DMS 273 (cell line): ENCODE data around the gene RFX2.
"Not testable (repeated sequence)": the region's sequence is repeated elsewhere in the genome, so short reads cannot be mapped to it uniquely, and the experiment has no call there.

Source experiments
- DNase-seq: peaks from one replicate; lab custom pipeline; 2025; ENCODE audit not compliant: unreplicated experiment; lab: John Stamatoyannopoulos, UW

RFX2 gene

DNA sequence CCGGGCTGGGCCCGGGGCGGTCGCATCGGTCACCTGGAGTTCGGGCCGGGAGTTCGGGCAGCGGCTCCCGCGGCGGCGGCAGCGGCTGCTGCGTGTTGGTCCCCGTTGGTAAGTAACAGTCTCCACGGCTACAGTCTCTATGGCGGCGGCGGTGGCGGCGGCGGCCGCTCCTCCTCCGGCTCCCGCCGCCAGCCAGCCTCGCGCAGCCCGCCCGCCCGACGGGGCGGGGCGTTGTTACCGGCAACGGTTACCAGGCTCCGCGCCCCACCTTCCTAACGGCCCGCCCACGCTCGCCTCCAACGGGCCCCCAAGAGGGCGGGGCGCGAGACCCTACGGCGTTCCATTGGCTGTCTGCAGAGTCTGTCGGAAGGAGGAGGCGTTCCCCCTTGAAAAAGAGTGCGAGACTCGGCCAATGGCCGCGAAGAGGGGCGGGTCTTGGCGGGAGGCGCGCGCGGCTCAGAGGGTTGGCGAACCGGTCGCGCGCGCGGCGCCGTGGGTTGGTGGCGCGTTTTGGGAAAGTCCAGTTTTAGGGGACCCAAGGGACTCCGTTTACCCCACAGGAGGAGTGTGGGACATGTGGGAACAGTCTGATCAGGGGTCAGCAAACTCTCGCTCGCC is at the start of gene RFX2:
Gene RFX2, minus strand, starts transcription at position 141 of the 618 bp plus-strand sequence. CDS start 63,004 bp downstream, outside the sequence.
- DNase-seq = peak; percentile 100

DNA sequence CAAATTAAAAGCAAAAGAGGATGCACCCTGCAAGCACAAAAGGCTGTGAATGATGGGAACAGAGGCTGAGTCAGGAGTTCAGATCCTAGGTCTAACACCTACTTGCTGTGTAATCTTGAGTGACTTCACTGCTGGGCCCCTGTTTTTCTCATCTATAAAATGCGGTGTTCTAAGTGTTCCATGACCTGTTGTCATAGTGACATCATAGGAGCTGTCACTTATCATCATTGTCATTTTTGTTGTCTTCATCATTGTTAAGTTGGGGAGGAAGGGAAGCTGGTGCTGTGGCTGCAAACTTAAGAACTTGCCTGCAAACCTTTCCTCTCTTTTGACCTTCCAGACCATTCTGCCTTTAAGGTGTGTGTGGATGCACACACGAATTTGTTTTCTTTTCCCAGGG is 45.7 kb upstream of the RFX2 start:
- DNase-seq = no peak

DNA sequence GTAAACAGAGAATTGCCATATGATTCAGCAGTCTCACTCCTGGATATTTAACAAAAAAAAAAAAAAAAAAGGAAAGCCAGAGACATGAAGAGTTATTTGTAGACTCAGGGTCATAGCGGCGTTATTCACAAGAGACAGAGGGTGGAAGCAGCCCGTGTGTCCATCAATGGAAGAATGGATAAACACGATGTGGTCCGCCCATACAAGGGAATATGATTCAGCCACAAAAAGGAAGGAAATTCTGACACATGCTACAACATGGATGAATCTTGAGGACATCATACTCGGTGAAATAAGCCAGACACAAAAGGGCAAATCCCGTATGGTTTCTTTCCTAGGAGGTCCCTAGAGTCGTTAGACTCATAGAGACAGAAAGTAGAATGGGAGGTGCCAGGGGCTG is 40.0 kb upstream of the RFX2 start:
- DNase-seq = no peak

DNA sequence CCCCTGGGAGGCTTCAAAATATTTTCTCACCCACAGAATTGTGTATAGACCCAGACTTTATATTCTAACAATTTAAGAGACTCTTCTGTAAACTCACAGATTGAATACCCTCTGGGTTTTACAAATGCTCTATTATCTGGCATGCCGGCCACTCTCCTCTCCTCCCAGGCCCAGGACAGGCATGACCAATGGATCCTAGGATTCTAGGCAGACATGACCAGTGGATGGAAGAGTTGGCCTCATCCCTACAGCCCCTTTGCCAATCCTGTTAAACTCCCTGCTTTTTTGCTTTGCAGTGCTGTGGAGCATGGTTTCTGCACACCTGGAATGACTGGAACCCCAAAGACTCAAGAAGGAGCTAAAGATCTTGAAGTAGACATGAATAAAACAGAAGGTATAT is 30.9 kb upstream of the RFX2 start:
- DNase-seq = no peak

DNA sequence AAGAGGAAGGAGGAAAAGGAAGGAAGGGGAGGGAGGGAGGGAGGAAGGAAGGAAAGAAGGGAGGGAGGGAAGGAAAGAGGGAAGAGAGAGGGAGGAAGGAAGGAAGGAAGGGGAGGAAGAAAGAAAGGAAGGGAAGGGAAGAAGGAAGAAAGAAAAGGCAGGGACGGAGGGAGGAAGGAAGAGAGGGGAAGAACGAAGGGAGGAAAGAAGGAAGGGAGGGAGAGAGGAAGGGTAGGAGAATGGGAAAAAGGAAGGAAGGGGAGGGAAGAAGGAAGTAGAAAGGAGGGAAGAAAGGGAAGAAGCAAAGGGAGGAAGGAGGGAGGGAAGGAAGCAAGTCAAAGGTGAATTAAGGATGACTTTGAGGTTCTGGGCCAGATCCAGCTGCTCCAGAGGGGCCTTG is 28.2 kb upstream of the RFX2 start:
- no peak for DNase-seq

DNA sequence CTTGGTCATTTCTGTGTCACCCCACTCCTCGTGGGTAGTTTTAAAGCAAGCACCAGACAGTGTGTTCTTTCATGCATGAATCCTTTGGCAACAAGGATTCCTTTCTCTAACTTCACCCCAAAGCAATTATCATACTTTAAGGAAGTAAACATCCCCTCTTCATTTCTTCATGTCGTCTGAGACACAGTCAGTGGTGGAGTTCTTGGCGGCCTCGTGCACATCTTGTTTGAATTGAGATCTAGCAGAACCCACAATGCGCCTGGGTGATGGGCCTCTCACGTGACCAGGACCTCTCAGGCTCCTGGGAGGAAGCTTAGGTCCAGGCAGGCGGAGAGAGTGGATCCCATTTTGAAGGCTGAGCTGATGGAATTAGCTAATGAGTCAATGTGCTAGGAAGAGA is 27.8 kb upstream of the RFX2 start:
- no peak for DNase-seq

DNA sequence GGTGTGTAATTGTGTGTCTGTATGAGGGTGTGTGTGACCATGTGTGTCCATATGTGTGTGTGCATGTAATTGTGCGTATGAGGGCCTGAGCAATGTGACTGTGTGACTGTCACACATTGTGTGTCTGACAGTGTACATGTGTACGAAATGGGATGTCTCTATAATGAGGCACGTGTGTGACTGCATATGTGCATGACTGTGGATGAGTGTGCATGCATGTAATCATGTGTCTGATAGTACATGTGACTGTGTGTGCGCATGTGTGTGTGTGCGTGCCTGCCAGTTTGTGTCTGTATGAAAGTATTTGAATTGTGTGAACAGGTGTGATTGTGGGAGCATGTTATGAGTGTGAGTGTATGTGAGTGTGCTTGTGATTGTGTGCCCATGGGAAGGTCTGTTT is 22.9 kb upstream of the RFX2 start:
- DNase-seq = no peak

DNA sequence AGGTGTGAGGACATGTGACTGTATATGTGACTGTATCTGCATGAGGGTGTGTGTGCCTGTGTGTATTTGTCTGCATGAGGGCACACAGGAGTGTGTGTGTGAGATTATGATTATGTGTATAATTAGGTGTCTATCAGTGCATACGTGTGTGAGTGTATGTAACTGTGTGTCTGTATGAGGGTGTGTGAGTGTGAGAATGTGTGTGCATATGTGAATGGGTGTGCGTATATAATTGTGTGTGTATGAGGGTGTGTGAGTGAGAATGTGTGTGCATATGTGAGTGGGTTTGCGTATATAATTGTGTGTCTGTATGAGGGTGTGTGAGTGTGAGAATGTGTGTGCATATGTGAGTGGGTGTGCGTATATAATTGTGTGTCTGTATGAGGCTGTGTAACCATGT is 22.2 kb upstream of the RFX2 start:
- DNase-seq = no peak

DNA sequence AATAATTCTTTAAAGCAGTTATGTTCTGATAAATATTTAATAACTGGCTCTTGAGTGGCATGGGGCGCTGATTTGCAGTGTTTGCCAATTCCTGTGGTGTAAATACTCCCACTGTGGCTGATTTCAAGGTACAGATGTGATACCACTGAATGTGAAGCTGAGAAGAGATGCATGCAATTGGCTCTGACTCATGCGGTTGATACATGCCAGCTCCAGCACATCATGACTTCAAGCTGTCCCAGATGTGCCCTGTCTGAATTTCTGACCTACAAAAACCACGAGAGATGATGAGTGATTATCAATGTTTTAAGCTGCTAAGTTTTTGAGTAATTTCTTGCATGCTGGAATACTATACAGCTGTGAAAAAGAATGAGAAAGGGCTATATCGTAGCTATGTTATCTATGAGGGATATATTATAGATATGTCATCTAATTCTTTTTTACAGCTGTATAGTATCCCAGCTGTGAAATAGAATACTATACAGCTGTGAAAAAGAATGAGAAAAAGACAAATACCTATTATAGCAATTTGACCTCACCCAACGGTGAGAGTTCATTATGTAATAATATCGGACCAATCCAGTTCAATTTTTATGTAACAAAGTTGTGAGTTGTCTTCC is 17.5 kb upstream of the RFX2 start:
- DNase-seq = no peak

DNA sequence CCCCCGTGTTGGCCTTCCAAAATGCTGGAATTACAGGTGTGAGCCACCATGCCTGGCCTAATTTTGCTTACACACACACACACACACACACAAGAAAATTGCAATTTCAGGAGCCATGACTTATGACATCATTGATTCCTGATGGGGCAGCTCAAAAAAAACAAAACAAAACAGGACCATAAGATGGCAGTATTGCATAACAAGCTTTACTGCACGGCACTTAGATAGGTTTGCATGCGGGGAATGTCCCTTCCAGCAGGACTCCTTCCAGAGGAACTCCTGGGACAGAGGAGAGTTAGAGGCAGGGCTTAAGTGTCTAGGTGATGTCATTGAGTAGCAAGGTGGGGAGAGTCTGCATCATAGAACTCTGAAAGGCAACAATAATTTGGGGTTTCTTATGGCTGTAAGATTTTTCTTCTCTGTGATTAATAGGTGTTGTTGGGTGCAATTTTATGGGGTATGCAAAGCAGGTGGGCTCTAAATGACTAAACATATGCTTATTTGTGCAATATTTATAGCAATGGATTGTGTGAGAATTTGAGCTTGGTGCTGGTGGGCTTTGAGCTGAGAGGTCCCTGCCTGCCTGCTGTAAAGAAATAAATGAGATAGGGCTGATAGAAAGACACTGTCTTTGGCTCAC is 16.2 kb upstream of the RFX2 start:
- peak; percentile 90 for DNase-seq

DNA sequence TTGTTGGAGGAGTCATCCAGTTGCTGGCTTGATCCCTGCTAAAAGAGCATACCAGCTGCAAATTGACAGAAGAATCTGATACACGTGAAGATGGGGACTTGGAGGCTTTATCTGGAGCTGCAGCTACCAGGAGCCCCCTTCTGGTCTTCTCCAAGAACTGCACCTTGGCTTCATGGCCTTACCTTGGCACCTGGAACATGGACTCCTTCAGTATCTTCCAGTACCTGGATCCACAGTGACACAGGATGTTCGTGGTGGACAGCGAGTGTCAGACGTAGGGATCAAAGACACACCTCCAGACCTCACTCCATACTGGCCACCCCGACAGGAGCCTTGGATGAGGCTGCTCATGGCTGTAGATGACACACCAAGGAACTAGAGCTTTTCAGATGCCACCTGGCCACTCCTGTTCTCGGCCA is 15.3 kb upstream of the RFX2 start:
- peak; percentile 90 for DNase-seq

DNA sequence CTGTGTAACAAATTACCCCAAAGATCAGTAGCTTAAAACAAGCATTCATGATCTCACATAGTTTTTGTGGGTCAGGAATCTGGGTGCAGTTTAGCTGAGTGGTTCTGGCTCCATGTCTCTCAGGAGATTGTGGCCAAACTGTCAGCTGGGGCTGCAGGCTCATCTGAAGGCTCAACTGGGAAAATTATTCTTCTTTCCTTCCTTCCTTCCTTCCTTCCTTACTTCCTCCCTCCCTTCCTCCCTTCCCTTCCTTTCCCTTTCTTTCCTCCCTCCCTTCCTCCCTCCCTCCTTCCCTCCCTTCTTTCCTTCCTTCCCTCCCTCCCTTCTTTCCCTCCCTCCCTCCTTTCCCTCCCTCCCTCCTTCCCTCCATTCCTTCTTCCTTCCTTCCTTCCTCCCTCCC is 8.7 kb upstream of the RFX2 start:
- no peak for DNase-seq

DNA sequence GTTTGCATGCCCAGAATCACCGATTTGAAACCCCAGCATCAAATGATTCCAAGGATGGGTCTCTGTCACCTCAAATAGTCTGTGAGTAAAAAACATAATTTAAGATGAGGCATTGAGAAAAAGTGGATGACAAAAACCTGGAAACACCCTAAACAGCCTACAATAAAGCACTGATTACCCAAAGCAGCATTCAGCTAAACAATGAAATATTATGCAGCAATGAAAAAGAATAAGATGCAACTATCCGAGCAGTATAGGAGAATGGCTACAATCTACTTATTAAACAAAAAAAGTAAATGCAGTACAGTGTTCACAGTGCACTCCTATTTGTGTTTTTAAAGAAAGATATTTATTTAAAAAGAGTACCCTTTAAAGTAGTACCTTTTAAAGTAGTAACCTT is 7.7 kb upstream of the RFX2 start:
- DNase-seq = no peak

DNA sequence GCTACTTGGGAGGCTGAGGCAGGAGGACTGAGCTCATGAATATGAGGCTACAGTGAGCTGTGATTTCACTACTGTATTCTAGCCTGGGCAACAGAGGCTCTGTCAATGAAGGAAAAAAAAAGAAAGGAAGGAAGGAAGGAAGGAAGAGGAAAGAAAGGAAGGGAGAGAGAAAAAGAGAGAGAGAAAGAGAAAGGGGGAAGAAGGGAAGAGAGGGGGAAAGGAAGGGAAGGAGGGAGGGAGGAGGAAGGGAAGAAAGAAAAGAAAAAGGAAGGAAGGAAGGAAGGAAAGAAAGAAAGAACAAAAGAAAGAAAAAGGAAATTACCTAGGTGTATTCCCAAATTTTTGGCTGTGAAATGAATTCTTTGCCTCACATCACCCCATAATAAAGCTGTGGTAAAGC is 7.2 kb upstream of the RFX2 start:
- DNase-seq = no peak

DNA sequence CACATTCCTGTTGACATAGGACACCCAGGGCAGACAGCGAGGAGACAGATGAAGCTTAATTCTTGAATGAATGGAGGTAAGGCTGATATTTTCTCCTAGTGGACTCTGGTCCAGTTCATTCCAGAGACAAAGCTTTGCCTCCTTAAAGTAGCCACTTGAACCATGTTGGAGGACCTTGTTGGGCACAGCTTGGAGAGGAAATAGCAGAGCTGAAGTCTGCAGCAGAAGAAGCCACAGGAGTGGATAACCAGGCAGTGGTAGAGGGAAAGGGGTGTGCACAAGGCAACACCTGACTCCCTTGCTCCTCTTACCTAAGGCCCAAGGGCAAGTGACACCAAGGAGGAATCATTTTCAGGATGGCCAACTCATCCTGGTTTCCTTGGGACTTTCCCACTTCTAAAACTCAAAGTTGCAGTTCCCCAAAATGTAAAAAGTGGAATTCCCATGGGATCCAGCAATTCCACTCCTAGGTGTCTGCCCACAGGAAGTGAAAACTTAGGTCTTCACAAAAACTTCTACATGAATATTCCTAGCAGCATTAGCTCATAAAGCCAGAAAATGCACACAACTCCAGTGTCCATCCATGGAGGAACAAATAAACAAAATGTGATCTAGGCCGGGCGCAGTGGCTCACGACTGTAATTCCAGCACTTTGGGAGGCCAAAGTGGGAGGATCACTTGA is 6.6 kb upstream of the RFX2 start:
- DNase-seq = no peak

DNA sequence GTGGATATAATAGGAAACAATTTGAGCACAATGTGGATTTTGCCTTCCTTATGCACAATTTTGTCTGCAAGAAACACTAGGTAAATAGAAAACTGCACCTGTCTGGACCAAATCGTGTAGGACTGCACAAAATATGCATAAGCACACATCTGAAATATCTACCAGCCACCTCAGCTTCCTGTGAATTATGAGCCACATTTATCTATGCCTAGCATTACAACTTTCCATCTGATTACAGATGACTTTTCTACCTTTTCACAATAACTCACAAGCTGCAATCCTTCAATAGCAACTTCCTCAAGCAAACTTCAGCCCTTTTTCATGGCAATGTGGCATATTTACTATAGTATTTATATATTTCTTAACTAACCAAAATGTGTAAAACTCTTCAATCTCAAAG is 5.7 kb upstream of the RFX2 start:
- DNase-seq = no peak

DNA sequence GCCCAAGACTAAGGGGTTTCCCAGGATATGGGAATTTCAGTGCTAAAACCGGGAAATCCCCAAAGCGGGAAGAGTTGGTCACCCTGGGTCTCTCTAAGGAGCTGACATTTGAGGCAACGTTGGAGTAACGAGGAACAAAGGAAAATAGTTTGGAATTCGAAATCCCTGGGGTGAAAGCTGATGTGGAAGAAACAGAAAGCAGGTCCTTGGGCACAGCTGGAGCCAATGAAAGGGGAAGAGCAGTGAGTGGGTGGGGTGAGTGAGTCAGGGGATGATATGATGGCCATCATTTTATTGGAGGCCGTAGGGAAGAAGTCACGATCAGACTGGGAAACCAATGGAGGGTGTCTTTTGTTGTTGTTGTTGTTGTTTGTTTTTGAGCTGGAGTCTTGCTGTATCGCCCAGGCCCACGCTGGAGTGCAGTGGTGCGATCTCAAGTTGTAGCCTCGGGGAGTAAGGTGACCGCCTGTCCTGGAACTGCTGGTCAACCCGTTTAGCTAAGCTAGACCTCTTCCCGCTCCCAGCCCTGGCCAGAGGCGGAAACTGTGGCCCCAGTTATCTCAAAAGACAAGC is 3.4 kb upstream of the RFX2 start:
- no peak for DNase-seq

DNA sequence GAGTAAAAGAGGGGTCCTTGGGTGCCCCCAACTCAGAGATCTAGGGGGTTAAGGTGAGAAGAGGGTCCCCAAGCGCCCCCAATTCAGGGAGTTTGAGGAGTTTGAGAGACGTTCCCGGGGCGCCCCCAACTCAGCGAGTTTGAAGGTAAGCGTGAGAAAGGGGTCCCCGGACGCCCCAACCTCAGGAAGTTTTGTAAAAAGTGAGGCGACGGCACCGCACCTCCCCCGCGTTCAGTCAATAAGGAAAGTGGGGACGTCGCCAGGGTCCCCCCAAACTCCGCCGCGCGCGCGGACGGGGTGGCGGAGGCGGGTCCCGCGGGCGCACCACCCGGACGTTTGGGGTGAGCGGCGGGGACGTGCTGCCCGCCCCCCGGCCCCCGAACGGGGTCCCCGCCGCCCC is 353 bp downstream of the RFX2 start:
- DNase-seq = no peak

DNA sequence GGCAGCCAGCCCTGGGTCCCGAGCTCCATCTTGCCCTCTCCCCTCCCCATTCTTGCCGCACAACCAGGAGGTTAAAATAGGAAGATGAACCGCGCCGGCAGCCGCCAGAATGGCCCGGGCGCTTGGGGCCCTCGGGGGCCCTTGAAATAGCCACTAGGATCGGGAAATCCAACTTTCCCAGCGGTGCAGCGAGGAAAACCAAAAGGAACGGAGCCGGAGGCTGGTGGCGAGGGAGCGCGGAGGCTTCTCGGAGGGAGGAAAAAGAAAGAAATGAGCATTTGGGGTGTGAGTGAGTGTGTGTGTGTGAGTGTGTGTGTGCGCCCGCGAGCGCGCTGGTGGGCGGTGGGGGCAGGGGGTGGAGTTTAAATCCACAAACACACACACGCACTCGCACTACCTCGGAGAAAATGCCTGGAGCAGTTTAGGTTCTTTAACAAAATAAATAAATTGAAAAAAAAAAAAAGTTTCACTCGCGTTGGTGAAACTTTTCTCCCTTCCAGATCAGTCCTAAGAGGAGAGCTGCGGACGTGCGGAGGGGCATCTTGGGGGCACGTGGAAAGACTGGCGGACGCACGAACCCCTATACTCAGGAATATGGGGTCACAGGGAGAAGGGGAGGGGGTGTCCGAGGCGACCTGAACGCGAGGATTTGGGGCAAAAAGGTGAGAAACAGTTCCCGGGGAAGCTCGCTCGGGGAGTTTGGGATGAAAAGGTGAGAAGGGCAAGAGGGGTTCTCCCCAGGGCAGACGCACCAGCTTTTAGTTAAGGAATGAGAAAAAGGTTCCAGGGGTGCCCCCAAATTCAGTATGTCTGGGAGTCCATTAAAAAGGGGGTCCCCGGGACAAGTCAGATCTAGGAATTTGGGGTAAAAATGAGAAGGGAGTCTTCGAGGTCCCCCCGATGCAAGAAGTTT is 1.3 kb downstream of the RFX2 start:
- DNase-seq = peak; percentile 79

DNA sequence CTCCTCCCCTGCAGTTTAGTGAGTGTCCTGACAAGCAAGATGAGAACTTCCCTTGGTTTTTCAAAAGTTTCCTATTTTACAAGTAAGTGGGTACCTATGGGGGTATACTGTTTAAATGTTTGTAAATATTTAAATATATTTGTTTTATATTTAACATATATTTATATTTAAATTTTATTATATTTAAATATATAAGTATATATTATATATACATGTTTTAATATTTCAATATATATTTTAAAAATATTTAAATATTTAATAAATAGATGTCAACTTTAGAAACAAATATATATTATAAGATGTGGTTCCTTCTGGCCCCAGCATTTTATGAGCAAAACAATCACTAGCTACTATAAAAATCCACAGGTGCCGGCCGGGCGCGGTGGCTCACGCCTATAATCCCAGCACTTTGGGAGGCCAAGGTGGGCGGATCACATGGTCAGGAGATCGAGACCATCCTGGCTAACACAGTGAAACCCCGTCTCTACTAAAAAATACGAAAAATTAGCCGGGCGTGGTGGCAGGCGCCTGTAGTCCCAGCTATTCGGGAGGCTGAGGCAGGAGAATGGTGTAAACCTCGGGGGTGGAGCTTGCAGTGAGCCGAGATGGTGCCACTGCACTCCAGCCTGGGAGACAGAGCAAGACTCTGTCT is 3.5 kb downstream of the RFX2 start:
- not testable (repeated sequence) for DNase-seq
